Measurements from ENCODE around the gene CLMN. TPM values are rescaled to one million over a fixed set of nuclear protein-coding genes. Genes with fewer than 3 reads are reported as not detected.

Gene CLMN
- total RNA-seq, 2 donors from 2014 or later: 5.8 to 6.9 TPM

DNA sequence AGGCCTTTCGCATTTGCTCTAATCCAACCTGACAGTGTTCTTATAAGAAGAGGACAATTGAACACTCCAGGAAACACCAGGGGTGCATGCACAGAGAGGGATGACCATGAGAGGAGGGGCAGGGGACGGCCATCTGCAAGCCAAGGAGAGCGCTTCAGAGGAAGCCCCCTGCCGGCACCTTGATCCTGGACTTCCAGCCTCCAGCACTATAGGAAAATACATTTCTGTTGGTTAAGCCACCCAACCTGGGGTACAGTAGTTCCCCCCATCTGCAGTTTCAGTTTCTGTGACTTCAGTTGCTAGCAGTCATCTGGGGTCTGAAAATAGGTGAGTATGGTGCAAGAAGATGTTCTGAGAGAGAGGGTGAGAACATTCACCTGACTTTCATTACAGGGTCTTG lies 64.7 kb downstream of the CLMN start:
- H3K27ac Mint-ChIP-seq: no peak overlapping the region
- no peaks in the 10 kb centered on the region for H3K9me3 Mint-ChIP-seq
- DNase-seq (ENCODE audit: low spot score in 2 of 2) (no peak), ATAC-seq (peak in 1 of 2 donors; percentile 66)
- no peaks in the 10 kb centered on the region for H3K36me3 Mint-ChIP-seq

GRCh38 chr14:95254288-95254687 lies 65.4 kb downstream of the CLMN start:
- Mint-ChIP-seq H3K27ac (no peak overlapping the region), H3K36me3 (no peaks in the 10 kb centered on the region), H3K9me3 (no peaks in the 10 kb centered on the region)
- no peak for ATAC-seq
- no peak for DNase-seq (ENCODE audit: low spot score in 2 of 2)

DNA sequence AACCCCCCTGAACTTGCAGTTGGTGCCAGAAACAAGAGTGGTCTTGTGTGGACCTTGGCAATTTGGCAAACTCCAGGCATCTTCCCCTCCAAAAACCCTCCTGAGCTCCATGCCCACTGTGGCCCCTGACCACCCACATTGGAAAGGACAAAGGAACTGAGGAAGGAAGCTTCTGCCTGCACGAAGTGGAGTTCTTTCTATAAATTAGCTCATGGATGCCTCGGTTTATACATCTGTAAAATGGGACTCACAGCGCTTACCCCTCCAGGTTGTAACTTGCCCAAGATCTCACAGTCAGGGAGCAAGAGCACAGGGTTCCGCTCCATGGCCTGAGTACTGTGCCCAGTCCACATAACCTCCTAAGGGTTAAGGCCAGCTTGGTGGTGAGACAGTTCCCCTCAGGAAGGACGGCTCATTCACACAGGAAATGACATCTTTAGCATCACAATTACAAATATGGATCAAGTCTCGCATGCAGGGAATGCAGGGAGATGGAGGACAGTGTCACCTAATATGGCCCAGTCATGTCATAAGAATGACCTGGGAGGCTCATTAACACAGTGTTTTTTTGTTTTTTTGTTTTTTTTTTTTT lies 66.6 kb downstream of the CLMN start:
- H3K9me3 Mint-ChIP-seq: no peaks in the 10 kb centered on the region
- ATAC-seq (no peak), DNase-seq (ENCODE audit: low spot score in 2 of 2) (no peak)
- H3K27ac Mint-ChIP-seq: no peak overlapping the region
- H3K36me3 Mint-ChIP-seq: no peaks in the 10 kb centered on the region

DNA sequence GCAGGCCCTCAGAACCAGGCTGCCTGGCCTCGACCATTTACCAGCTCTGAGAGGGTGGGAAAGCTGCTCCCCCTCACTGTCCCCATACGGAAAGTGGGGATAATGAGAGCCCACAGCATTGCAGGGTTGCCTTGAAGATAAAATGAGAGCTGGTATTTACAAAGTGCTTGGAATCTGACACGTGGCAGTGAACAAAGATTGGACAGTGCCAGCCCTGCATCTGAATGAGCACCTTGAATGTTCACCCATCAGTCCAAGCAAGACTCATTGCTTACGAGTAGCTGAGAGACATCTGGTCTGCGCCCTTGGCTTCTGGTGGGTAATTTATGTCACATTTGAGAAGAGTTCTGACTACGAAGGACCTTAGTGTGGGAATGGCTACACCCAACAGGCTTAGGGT lies 67.5 kb downstream of the CLMN start:
- no peak for DNase-seq (ENCODE audit: low spot score in 2 of 2)
- Mint-ChIP-seq H3K36me3 (no peaks in the 10 kb centered on the region), H3K27ac (no peak overlapping the region), H3K9me3 (peaks cover 0 to 3% of the 10 kb centered on the region in 2 donors)
- no peak for ATAC-seq

- Mint-ChIP-seq H3K36me3 (no peaks in the 10 kb centered on the region), H3K27ac (no peak overlapping the region), H3K9me3 (peaks cover 0 to 6% of the 10 kb centered on the region in 2 donors)
- ATAC-seq (no peak), DNase-seq (ENCODE audit: low spot score in 2 of 2) (no peak)
Observed at GRCh38 chr14:95250936-95251335, 68.8 kb downstream of the CLMN start.

GRCh38 chr14:95250140-95250769 lies 69.5 kb downstream of the CLMN start:
- DNase-seq (ENCODE audit: low spot score in 2 of 2) (no peak), ATAC-seq (no peak)
- peaks cover 0 to 9% of the 10 kb centered on the region in 2 donors for H3K9me3 Mint-ChIP-seq
- H3K36me3 Mint-ChIP-seq: no peaks in the 10 kb centered on the region
- no peak overlapping the region for H3K27ac Mint-ChIP-seq

DNA sequence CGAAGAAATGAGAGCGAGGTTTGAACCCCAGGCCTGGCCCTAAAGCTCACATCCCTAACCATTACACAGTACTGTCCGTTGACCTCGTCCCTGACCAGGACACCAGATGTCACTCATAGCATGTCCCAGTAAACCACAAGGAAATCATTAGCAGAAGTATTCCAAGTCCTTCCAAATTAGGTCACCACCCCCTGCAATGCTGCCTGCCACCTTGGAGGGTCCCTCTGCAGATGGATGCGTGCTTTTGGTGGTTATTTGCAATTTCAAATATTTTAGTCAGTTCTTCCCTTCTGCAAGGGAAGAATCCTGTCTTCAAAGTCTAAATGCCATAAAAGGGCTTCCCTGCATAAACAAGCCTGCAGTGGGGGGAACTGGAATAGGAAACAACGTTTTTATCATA lies 71.3 kb downstream of the CLMN start:
- Mint-ChIP-seq H3K27ac (no peak overlapping the region), H3K9me3 (peaks cover 0 to 9% of the 10 kb centered on the region in 2 donors), H3K36me3 (no peaks in the 10 kb centered on the region)
- ATAC-seq (no peak), DNase-seq (ENCODE audit: low spot score in 2 of 2) (no peak)

DNA sequence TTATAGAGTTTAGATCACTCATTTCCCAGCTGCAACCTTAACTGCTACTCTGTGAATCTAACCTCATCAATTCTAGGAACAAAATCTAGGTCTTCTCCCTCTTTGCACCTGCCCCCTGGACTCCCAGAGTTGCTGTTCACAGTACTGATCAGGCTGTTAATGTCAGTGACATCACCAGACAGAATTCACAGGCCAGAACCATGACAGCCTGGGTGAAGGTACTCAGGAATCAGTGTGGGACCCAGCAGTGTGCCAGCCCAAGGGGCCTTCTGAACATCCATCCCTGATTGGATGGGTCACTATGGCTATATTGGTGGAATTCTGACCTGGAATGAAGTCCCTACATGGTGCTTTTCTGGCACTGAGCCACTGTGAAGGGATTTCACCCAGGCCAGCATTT lies 72.8 kb downstream of the CLMN start:
- Mint-ChIP-seq H3K9me3 (peaks cover 0 to 9% of the 10 kb centered on the region in 2 donors), H3K36me3 (no peaks in the 10 kb centered on the region), H3K27ac (no peak overlapping the region)
- DNase-seq (ENCODE audit: low spot score in 2 of 2) (no peak), ATAC-seq (no peak)

DNA sequence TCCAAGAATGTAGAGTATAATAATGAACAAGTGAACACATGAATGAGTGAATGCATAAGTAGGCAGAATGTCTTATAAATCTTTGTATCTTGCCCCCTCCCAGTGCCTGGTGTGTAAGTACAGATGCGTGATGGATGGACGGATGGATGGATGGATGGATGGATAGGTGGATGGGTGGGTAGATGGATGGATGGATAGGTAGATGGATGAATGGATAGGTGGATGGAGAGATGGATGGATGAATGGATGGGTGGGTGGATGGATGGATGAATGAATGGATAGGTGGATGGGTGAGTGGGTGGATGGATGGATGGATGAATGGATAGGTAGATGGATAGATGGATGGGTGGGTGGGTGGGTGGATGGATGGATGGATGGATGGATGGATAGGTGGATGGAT lies 74.4 kb downstream of the CLMN start:
- DNase-seq (ENCODE audit: low spot score in 2 of 2) (no peak), ATAC-seq (no peak)
- no peak overlapping the region for H3K27ac Mint-ChIP-seq
- no peaks in the 10 kb centered on the region for H3K36me3 Mint-ChIP-seq
- peaks cover 0 to 9% of the 10 kb centered on the region in 2 donors for H3K9me3 Mint-ChIP-seq

- ATAC-seq: no peak
- Mint-ChIP-seq H3K9me3 (peaks cover 0 to 9% of the 10 kb centered on the region in 2 donors), H3K36me3 (no peaks in the 10 kb centered on the region), H3K27ac (no peak overlapping the region)
- DNase-seq (ENCODE audit: low spot score in 2 of 2): no peak
Observed at GRCh38 chr14:95244587-95244986, 75.1 kb downstream of the CLMN start.

DNA sequence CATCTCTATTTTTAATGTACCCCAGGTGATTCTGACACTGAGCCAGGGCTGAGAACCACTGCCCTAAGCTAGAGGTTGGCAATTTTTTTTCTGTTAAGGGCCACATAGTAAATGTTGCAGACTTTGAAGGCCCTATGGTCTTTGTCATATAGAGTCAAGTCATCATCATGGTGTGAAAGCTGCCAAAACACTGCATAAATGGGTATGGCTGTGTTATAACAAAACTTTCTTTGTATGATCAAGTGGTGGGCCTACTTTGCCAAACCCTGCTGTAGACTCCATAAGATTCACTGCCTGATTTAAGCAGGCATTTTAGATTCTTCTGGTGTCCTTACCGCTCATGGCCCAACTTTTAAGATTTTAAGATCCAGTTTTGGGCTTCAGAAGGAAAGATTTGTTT lies 76.8 kb downstream of the CLMN start:
- peaks cover 0 to 9% of the 10 kb centered on the region in 2 donors for H3K9me3 Mint-ChIP-seq

GRCh38 chr14:95240859-95241813 lies 78.6 kb downstream of the CLMN start:
- H3K36me3 Mint-ChIP-seq: no peaks in the 10 kb centered on the region
- no peak for ATAC-seq
- H3K27ac Mint-ChIP-seq: peak overlapping the region in 1 of 2 donors; percentile 84
- no peak for DNase-seq (ENCODE audit: low spot score in 2 of 2)
- H3K9me3 Mint-ChIP-seq: peaks cover 0 to 5% of the 10 kb centered on the region in 2 donors

More for the DNA sequence above, 76.8 kb downstream of the CLMN start:
- Mint-ChIP-seq H3K36me3 (no peaks in the 10 kb centered on the region), H3K27ac (no peak overlapping the region)
- ATAC-seq (no peak), DNase-seq (ENCODE audit: low spot score in 2 of 2) (no peak)

GRCh38 chr14:95238487-95239298 lies 81.0 kb downstream of the CLMN start:
- Mint-ChIP-seq H3K36me3 (no peaks in the 10 kb centered on the region), H3K27ac (no peak overlapping the region), H3K9me3 (no peaks in the 10 kb centered on the region)
- ATAC-seq (no peak), DNase-seq (ENCODE audit: low spot score in 2 of 2) (no peak)

GRCh38 chr14:95237958-95238340 lies 81.8 kb downstream of the CLMN start:
- H3K36me3 Mint-ChIP-seq: no peaks in the 10 kb centered on the region
- no peaks in the 10 kb centered on the region for H3K9me3 Mint-ChIP-seq
- no peak overlapping the region for H3K27ac Mint-ChIP-seq
- DNase-seq (ENCODE audit: low spot score in 2 of 2) (no peak), ATAC-seq (no peak)

GRCh38 chr14:95237121-95237957 lies 82.4 kb downstream of the CLMN start:
- Mint-ChIP-seq H3K27ac (peak overlapping the region in 1 of 2 donors; percentile 75), H3K36me3 (no peaks in the 10 kb centered on the region), H3K9me3 (no peaks in the 10 kb centered on the region)
- ATAC-seq (no peak), DNase-seq (ENCODE audit: low spot score in 2 of 2) (no peak)

- no peak for DNase-seq (ENCODE audit: low spot score in 2 of 2)
- Mint-ChIP-seq H3K36me3 (no peaks in the 10 kb centered on the region), H3K9me3 (no peaks in the 10 kb centered on the region), H3K27ac (no peak overlapping the region)
- no peak for ATAC-seq
Observed at GRCh38 chr14:95236221-95236620, 83.5 kb downstream of the CLMN start.
